A549 (cell line): ENCODE data around the gene XRCC3.

Experiments used
- EP300 ChIP-seq, 2 experiments: fragments of >200 bp; sonication (Bioruptor Twin); formaldehyde crosslinking; IDR thresholded peaks; 2 replicates in 1 of 2; 3 replicates in 1 of 2; pipeline ENCODE4 v1.6.1; 2016 to 2017
- HDAC2 ChIP-seq: fragments of 200-600 bp; sonication (generic); IDR thresholded peaks from 2 replicates; pipeline ENCODE4 v1.6.1; 2016
- TP53 ChIP-seq: fragments of 250-450 bp; sonication (Bioruptor Pico); IDR thresholded peaks from 2 replicates; pipeline ENCODE4 v1.5.0; 2021; ENCODE audit warnings: mild to moderate bottlenecking, moderate library complexity
- TF ChIP-seq, protein P1 (sequence below): fragments of >200 bp; sonication (Bioruptor Twin); formaldehyde crosslinking; IDR thresholded peaks from 3 replicates; pipeline ENCODE4 v1.5.1; 2016

DNA sequence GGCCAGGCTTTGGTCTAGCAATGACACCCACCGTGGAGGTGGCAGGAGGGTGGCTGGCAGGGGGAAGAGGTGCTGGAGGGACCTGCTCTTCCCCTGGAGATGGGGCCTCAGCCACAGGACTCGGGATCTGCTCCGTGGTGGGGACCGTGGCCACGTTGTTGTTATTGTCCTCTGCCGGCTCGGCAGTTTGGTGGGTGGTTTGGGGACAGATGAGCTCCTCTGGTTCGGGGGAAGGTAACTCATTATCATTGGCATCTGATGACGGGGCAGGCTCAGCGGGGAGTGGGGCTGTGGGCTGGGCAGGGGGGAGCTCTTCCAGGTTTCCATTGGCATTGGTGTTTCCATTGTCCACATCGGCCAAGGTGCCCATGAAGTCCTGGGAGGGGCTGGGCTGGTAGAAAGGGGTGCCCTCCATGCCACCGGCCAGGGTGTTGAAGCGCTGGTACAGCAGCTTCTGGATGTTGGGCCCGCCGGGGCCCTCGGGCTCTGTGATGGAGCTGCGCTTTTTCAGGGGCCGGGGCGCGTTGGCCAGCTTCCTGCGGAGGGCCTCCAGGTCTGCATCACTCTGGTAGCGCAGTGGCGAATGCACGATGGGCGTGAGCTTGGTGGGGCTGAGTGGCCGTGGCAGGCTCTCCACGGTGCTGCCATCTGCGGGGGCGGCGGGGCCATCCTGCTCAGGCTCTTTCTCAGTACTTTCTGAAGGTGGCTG, 24.7 kb upstream of the XRCC3 start:
- TF ChIP-seq EP300 (IDR thresholded peaks at IDR 0.05) (no peak), TP53 (CRISPR knock-in tag) (no peak), HDAC2 (no peak)
- TF ChIP-seq, protein P1, sequence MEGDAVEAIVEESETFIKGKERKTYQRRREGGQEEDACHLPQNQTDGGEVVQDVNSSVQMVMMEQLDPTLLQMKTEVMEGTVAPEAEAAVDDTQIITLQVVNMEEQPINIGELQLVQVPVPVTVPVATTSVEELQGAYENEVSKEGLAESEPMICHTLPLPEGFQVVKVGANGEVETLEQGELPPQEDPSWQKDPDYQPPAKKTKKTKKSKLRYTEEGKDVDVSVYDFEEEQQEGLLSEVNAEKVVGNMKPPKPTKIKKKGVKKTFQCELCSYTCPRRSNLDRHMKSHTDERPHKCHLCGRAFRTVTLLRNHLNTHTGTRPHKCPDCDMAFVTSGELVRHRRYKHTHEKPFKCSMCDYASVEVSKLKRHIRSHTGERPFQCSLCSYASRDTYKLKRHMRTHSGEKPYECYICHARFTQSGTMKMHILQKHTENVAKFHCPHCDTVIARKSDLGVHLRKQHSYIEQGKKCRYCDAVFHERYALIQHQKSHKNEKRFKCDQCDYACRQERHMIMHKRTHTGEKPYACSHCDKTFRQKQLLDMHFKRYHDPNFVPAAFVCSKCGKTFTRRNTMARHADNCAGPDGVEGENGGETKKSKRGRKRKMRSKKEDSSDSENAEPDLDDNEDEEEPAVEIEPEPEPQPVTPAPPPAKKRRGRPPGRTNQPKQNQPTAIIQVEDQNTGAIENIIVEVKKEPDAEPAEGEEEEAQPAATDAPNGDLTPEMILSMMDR, result no peak
